GM19193 (cell line): Measurements from ENCODE around the gene PDE4D.

ENCODE experiments used
- POLR2A ChIP-seq: IDR thresholded peaks from 4 replicates; pipeline ENCODE4 v1.6.1; 2011; ENCODE audit not compliant: insufficient read depth, insufficient read length; ENCODE audit errors: extremely low read depth

The PDE4D gene

DNA sequence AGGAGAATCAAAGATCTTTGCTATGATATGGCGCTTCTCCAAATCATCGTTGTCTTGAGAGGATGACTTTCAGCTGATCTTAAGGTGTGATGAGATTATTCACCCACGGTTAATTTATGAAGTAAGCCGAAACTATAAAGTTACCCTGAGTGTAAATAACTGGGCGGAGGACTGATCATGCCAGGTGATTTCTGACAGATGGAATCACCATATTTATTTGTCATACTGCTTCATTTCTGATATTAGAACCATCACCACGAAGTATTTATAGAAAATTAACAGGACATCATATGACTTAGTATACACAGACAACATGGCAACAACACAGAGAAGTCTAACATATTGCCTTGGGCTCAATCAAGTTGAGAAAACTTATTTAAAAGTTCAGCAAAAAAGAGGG, 708.8 kb downstream of the PDE4D start:
- no peak for TF ChIP-seq POLR2A

DNA sequence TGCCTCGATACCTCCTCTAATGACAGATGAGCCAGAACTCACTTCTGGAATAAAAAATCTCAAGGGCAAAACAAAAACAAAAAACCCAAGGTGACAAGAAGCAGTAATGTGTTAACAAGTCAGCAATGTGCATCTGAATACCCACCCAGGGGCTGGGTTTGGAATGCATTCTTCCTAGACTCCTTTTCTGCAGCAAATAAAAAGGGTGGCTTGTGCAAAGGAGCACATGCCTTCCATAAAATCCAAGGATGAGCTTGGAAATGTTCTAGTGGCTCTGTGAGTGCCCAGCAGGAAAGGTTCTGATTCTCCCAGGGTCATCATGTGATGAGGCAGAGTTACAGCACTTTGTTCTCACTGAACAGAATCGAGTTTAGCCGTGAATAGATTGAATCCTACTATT, 710.8 kb downstream of the PDE4D start:
- no peak for TF ChIP-seq POLR2A

- TF ChIP-seq POLR2A: no peak
Measured at GRCh38 chr5:59180515-59180914, 713.0 kb downstream of the PDE4D start.

GRCh38 chr5:59179704-59180103, 713.8 kb downstream of the PDE4D start:
- TF ChIP-seq POLR2A: no peak

DNA sequence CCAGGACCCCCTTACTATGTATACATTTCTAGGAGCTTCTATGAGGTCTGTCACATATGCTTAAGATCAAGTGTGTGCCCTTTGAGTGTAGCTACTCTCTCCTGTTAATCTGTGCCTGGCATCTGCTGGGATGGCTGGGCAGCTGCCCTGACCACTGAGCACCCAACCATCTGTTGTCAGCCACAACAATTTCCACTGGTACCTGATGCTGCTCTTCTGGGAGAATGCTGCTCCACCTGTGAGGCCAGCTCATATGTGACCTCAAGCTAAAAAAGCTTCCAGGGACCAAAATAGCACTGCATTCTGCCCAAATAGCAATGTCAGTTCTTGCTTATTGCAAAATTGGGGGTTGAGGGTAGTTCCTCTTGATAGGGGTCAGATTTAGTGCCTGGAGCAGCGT, 715.0 kb downstream of the PDE4D start:
- TF ChIP-seq POLR2A: no peak

DNA sequence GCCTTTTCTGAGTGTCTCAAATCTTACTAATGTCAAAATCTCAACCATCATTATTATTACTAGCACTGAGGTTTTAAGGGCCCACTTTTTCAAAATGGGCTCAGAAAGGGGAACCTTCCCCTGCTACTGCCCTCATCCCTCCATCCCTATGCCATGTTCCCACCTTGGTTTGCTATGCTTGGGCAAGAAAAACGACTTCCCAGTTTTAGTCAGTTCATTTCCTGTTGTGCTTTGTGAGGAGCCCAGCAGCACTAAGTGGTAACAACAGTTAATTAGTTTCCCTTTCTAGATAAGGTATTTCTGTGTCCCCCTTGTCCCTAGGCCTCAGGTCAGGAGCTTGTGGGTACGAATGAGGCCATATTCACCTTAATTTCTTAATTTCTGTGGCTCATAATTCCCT, 715.5 kb downstream of the PDE4D start:
- no peak for TF ChIP-seq POLR2A

DNA sequence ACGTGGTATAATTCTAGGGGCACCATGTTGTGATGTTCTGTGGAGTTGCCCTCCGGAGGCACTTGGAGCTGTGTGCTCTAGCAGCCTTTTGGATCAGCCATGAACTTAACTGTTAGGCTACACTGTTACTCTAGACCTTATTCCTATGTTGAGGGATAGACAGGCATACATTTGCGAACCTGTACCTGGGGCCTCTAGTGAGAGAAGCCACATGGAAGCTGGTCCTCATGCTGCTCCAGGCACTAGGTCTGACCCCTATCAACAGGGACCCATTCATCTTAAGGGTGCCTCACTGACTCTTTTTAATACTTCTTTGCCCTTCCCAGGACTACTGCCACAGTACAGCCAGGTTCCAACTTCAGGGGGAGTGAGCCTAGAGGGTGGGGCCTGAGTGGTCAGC, 715.9 kb downstream of the PDE4D start:
- no peak for TF ChIP-seq POLR2A

DNA sequence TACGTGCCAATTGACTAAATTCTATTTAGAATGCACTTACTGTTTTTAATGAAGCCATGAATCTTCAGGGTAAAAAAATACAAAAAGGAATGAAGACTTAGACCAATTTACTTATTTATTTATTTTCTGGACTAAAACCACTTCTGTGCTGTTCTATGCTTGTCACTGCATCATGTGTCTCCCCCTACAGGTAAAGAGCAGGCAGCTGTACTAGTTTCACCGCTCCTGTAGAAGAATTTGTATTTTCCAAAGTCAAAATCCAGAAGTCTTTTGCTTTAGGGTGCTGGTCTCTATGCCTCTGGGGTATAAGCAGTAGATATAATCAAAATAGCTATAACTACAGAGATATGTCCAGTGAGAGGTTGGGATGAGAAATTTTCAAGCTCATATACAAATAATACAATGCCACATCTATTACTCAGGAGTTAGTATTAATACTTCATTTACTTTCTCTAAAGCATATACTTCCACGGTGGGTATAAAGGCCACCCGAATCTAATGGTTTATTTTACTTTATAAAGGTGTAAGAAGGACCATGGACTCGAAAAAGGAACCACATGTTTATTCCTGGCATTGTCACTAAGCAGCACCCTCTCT, 719.2 kb downstream of the PDE4D start:
- TF ChIP-seq POLR2A: no peak

- no peak for TF ChIP-seq POLR2A
Measured at GRCh38 chr5:59173578-59173977, 719.9 kb downstream of the PDE4D start.

DNA sequence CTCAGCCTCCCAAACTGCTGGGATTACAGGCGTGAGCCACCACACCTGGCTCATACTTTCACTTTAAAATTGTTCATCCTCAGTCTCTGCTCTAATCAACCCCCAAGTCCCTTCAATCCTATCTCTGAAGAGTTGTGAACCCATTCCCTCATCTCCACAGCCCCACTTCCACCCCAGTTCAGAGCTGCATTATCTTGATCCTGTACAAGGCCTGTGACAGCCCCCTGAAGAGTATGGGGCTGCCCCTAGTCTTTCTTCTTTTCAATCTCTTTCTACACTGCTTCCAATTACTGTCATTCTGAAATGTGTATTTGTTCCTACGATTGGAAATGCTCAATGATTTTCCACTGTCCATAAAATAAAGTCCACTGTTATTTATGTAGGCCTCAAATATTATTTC, 722.4 kb downstream of the PDE4D start:
- TF ChIP-seq POLR2A: no peak

GRCh38 chr5:59169768-59170150, 723.8 kb downstream of the PDE4D start:
- no peak for TF ChIP-seq POLR2A

DNA sequence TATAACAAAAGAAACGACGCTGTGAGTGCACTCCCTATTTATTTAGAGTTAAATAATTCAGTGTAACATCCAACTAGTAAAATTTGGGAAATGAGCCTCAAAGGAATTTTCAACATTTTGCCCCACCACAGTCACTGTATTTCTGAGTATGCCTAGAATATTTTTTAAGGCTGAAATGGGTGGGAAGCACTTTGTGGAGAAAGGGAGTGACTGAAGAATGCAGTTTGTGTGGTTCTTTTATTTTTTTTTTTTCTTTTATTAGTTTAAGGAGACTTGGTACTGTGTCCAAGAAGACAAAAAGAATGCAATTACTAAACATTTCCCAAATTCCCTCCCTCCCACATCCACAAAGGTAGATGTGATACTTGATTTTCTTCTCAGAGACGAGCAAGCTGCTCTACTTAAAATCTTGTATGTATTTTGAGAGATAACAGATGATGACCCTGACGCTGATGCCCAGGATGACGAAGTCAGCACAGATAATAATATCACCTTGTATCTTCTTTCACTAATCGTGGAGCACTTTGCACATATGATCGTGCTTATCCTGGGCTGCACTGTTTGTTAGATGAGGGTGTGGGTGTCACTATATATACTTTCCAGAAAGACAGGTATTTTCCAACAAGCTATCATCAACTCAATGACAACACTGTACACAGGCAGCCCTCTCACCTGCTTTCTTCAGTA, 724.3 kb downstream of the PDE4D start:
- TF ChIP-seq POLR2A: no peak

GRCh38 chr5:59168067-59168466, 725.5 kb downstream of the PDE4D start:
- TF ChIP-seq POLR2A: no peak

DNA sequence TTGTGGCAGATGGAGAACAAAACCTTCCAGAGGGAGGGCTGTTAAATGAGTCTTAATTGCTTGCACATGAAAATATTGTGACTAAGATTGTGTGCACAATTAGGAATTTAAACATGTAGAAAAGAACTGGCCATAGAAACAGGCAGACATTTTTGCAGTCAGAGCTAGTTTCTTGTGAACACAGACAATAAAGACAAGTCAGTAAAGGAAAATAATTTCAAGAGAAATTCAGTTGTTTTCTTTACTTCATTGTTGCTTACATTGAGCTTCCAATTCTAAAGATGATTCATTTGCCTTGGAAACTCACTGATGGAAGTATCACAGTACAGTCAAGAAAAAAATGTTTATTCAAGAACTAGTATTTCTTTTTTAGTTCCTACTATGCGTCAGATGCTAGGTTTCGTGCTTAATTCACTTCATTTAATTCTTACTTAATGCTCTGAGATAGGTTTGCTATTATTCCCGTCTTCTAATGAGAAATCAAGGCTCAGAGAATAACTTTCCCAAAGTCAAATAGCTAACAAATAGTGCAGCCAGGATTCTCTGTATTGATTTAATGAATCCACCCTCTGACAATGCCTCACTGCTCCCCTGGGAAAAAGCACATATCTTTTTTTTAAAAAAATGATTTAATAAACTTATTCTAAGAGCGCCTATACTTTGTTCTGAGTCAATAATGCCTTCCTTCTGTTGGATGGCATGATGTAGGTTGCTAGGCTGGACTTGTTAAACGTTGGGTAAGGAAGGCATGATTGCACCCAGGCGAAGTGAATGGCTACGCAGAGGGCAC, 729.3 kb downstream of the PDE4D start:
- TF ChIP-seq POLR2A: no peak

DNA sequence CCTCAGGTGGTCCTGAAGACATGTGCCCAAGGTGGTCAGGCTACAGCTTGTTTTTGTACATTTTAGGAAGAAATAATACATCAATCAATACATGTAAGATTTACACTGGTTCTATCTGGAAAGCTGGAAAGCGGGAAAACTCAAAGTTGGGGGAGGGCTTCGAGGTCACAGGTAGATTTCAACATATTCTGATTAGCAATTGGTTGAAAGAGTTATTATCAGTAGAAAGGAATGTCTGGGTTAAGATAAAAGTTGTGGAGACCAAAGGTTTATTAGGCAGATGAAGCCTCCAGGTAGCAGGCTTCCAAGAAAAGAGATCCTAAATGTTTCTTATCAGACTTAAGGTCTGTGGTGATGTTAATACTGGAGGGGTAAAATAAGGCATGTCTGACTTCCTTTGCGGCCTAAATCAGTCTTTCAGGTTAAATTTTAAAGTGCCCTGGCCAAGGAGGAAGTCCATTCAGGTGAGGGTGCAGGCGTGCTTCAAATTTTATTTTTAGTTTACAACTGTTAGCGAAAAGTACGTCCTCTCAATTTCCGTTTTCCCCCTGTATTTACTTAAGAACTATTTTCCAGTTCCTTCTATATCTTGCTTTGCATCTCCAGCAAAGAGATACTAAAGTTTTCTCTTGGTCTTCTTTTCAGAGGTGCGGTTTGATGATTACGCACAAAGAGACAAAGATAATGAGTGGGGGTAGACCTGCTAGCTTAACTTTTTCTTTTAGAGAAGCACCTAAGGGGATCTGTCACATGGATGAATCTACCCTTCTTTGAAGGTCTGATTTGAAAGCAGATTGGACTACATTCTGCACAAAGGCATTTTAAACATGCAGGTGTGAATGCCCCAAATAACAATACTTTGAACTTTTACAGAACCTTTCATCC, 732.1 kb downstream of the PDE4D start:
- no peak for TF ChIP-seq POLR2A
